Uterus (tissue), 4 donors: ENCODE measurements around the gene PAK1IP1. TPM values are rescaled to one million over a fixed set of nuclear protein-coding genes. Genes with fewer than 3 reads are reported as not detected.

Experiments
- DNase-seq, 2 donors: peaks; one replicate each; pipeline ENCODE4 v3.0.0-alpha.2; 2019 to 2020
- H3K27ac ChIP-seq, 2 donors: fragments of 200-600 bp; sonication (generic); 1 replicate in 1 of 2; 2 replicates in 1 of 2; pipeline ENCODE4 v1.5.1; 2016 to 2018
- H3K27me3 ChIP-seq, 2 donors: fragments of 200-600 bp; sonication (generic); one replicate each; pipeline ENCODE4 v1.5.1; 2018 to 2019; ENCODE audit warnings: control low read depth in 1 of 2
- H3K36me3 ChIP-seq, 2 donors: fragments of 200-600 bp; sonication (generic); one replicate each; pipeline ENCODE4 v1.5.1; 2019; ENCODE audit warnings: control low read depth in 1 of 2
- H3K4me1 ChIP-seq, 2 donors: fragments of 200-600 bp; sonication (generic); one replicate each; pipeline ENCODE4 v1.5.1; 2018 to 2019; ENCODE audit warnings: control low read depth in 1 of 2
- H3K4me3 ChIP-seq, 2 donors: fragments of 200-600 bp; sonication (generic); 1 replicate in 1 of 2; 2 replicates in 1 of 2; pipeline ENCODE4 v1.5.1; 2018 to 2019; ENCODE audit warnings: mild to moderate bottlenecking in 1 of 2
- H3K9me3 ChIP-seq, 2 donors: fragments of 200-600 bp; sonication (generic); one replicate each; pipeline ENCODE4 v1.5.1; 2019; ENCODE audit warnings: control low read depth in 1 of 2
- POLR2A ChIP-seq, 2 donors: fragments of 450-650 bp; IDR thresholded peaks; one replicate each; pipeline ENCODE4 v1.6.1; 2016; ENCODE audit warnings: antibody characterized with exemption in 2 of 2, mild to moderate bottlenecking in 1 of 2, moderate library complexity in 1 of 2
- intact Hi-C: fragments of 100-400 bp; cut with DNase I; formaldehyde crosslinking; loops from one replicate; pipeline ENCODE4 v1.15.1; 2023; ENCODE audit warnings: low total_unique reads
- total RNA-seq, 4 donors: library from RNA; depleted of rRNA in 3 of 4; stranded (reverse); fragments of >200 nt in 3 of 4; gene quantifications; one replicate each; pipeline versions ENCODE4 v1.1.0 to v1.2.4, GENCODE V29; 2014 to 2023
- TF ChIP-seq, protein P1 (sequence below), 4 experiments: fragments of 200-600 bp in 2 of 4; fragments of 450-650 bp in 2 of 4; sonication (generic) in 2 of 4; IDR thresholded peaks; one replicate each; pipeline ENCODE4 v1.5.1; 2016 to 2019; ENCODE audit warnings: antibody characterized with exemption in 4 of 4, mild to moderate bottlenecking in 2 of 4, moderate library complexity in 1 of 4
- donor health status: DM: yes; HTN: yes; CAD: no.

The PAK1IP1 gene
- total RNA-seq, 4 donors from 2014 or later = 14.2 to 34.1 (median 18.8) TPM

DNA sequence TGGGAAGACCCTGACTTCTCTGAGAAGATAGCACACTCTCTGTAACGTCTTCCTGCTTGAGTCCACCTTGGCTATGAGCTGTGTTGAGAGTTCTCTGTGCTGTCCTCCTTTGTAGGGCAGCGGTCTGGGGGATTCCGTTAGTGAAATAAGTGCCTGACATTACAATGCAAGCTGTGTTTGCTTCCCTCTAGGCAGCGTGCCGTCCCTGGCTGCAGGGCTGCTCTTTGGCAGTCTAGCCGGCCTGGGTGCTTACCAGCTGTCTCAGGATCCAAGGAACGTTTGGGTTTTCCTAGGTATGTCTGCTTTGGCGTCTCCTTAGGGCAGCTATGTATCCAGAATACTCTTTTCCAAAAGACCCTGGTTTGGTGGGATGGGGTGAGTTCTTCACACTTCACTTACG lies 30.9 kb downstream of the PAK1IP1 start:
- TF ChIP-seq, protein P1, sequence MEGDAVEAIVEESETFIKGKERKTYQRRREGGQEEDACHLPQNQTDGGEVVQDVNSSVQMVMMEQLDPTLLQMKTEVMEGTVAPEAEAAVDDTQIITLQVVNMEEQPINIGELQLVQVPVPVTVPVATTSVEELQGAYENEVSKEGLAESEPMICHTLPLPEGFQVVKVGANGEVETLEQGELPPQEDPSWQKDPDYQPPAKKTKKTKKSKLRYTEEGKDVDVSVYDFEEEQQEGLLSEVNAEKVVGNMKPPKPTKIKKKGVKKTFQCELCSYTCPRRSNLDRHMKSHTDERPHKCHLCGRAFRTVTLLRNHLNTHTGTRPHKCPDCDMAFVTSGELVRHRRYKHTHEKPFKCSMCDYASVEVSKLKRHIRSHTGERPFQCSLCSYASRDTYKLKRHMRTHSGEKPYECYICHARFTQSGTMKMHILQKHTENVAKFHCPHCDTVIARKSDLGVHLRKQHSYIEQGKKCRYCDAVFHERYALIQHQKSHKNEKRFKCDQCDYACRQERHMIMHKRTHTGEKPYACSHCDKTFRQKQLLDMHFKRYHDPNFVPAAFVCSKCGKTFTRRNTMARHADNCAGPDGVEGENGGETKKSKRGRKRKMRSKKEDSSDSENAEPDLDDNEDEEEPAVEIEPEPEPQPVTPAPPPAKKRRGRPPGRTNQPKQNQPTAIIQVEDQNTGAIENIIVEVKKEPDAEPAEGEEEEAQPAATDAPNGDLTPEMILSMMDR (IDR thresholded peaks at IDR 0.05) = no peak
- no peak for TF ChIP-seq POLR2A (IDR thresholded peaks at IDR 0.05)
- Histone ChIP-seq H3K9me3 (no peaks in the 10 kb centered on the region), H3K27me3 (no peaks in the 10 kb centered on the region), H3K4me3 (no peak overlapping the region), H3K4me1 (peaks cover 7 to 14% of the 10 kb centered on the region in 2 donors), H3K36me3 (no peaks in the 10 kb centered on the region), H3K27ac (no peak overlapping the region)
- intact Hi-C loops = no loop called here
- no peak for DNase-seq

DNA sequence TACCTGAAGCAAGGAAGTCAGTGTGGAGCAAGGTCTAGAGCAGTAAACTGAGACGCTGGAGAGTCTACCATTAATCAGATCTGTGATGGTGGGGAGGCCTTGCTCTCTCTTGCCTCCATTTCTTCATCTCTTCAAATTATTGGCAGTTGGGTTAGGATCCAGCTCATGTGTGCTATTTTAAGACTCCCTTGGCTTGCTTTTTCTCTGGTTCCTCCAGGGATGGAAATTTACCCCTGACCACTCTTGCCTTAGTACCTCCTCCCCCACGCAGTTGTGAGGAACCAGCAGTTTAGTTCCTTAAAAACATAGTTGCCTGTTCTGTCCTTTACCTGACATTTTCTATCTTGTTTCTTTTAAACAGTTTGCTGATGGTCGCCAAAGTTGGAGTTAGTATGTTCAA lies 35.5 kb downstream of the PAK1IP1 start:
- no peak for DNase-seq
- Histone ChIP-seq H3K27me3 (no peaks in the 10 kb centered on the region), H3K36me3 (no peaks in the 10 kb centered on the region), H3K4me3 (no peak overlapping the region), H3K4me1 (no peaks in the 10 kb centered on the region), H3K9me3 (no peaks in the 10 kb centered on the region), H3K27ac (no peak overlapping the region)
- TF ChIP-seq, protein P1 (IDR thresholded peaks at IDR 0.05) = no peak
- no peak for TF ChIP-seq POLR2A (IDR thresholded peaks at IDR 0.05)
- intact Hi-C loops = no loop called here

DNA sequence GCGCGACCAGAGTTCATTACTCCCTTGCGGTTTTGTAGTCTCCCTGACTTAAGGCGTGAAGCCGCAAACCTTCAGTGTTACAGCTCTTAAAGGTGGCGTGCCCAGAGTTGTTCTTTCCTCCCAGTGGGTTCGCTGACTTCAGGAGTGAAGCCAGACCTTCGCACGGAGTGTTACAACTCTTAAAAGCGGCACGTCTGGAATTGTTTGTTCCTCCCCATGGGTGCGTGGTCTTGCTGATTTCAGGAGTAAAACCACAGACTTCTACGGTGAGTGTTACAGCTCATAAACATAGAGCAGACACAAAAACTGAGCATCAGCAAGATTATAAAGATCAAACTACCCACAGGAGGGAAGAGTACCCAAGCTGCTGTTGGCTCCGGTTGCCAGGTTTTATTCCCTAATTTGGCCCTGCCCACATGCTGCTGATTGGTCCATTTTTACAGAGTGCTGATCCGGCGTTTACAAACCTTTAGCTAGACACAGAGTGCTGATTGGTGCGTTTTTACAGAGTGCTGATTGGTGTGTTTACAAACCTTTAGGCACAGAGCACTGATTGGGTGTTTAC lies 38.5 kb downstream of the PAK1IP1 start:
- TF ChIP-seq, protein P1 (IDR thresholded peaks at IDR 0.05) = no peak
- no peak for TF ChIP-seq POLR2A (IDR thresholded peaks at IDR 0.05)
- Histone ChIP-seq H3K9me3 (no peaks in the 10 kb centered on the region), H3K36me3 (no peaks in the 10 kb centered on the region), H3K27ac (no peak overlapping the region), H3K4me3 (no peak overlapping the region), H3K4me1 (no peaks in the 10 kb centered on the region), H3K27me3 (no peaks in the 10 kb centered on the region)
- intact Hi-C loops = no loop called here
- no peak for DNase-seq

DNA sequence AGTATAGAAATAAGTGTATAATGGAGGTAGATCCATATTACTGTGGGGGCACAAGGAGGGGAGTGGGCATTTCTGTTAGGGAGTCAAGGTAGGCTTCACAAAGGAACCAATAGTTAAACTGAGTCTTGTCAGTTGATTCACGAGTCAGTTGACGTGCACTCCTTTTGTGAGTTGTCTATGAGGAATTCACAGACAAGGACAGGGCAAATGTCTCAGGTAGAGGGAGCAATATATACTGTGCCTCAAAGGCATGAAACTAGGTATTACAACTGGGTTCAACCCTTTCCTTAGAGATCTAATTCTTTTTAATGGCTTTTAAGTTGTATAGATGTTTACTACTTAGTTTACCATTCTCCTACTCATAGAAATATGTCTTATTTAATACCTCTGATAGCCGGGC lies 39.1 kb downstream of the PAK1IP1 start:
- Histone ChIP-seq H3K4me3 (no peak overlapping the region), H3K4me1 (no peaks in the 10 kb centered on the region), H3K36me3 (no peaks in the 10 kb centered on the region), H3K27ac (no peak overlapping the region), H3K27me3 (no peaks in the 10 kb centered on the region), H3K9me3 (no peaks in the 10 kb centered on the region)
- DNase-seq = no peak
- TF ChIP-seq, protein P1 (IDR thresholded peaks at IDR 0.05) = no peak
- no peak for TF ChIP-seq POLR2A (IDR thresholded peaks at IDR 0.05)
- intact Hi-C loops = no loop called here

DNA sequence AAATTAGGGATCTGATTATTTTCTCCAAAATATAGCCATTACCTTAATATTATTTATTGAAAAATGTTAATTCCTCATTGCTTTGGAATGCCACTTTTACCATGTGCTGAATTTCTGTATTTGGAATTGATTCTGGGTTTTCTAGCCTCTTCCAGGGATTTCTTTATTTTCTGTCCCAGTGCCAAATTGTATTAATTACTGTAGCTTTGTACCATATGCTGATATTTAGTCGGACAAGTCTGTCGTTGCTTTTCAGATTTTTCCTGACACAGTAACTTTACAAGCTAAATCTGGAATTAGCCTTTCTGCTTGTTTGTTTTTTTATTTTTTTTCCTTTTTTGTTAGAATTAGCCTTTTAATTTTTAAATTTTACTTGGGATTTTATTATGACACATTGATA lies 42.0 kb downstream of the PAK1IP1 start:
- intact Hi-C loops = no loop called here
- Histone ChIP-seq H3K4me1 (no peaks in the 10 kb centered on the region), H3K4me3 (no peak overlapping the region), H3K27me3 (no peaks in the 10 kb centered on the region), H3K9me3 (no peaks in the 10 kb centered on the region), H3K36me3 (no peaks in the 10 kb centered on the region), H3K27ac (no peak overlapping the region)
- DNase-seq = no peak
- no peak for TF ChIP-seq POLR2A (IDR thresholded peaks at IDR 0.05)
- TF ChIP-seq, protein P1 (IDR thresholded peaks at IDR 0.05) = no peak
